Measurements from ENCODE around the gene BHMT.
"Not testable (repeated sequence)": the region's sequence is repeated elsewhere in the genome, so short reads cannot be mapped to it uniquely, and the experiment has no call there.

The BHMT gene

DNA sequence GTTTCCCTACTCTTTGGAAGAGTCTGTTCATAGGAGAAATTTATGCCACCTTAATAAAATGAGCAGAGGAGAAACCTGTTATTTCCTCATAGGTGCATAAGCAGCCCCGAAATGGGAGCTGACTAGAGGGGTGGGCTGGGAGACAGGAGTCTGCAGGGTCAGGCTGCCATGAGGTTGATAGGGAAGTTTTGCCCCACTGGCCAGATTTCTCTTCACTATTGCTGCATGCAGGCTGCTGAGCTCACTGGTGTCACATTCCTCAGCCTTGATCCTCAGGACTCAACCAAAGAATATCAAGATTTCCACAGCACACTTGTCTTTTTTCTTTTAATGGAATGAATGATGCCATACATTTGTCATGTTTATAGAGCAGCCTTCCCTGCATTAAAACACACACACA is 60.7 kb downstream of the BHMT start:
- no peak for DNase-seq (ENCODE audit: low spot score)

DNA sequence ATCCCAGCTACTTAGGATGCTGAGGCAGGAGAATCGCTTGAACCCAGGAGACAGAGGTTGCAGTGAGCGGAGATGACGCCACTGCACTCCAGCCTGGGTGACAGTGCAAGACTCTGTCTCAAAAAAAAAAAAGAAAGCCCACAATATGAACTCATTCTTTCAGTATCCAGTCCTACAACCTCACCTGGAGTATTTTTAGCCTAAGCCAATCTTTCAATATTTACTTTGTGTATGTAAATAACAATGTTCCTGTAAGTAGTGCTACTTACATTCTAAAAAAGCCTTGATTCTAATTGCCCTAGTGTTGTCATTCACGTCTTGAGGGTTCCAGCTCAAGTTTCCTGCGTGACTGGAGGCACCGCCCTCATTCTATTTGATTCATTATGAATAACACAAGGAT is 62.0 kb downstream of the BHMT start:
- no peak for DNase-seq (ENCODE audit: low spot score)

DNA sequence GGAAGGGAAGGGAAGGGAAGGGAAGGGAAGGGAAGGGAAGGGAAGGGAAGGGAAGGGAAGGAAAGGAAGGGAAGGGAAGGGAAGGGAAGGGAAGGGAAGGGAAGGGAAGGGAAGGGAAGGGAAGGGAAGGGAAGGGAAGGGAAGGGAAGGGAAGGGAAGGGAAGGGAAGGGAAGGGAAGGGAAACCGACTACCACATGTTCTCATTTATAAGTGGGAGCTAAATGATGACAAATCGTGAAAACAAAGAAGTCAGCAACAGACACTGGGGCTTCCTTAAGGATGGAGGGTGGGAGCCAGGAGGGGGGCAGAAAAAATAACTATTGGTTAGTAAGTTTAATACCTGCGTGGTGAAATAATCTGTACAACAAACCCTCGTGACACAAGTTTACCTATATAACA is 68.8 kb downstream of the BHMT start:
- DNase-seq (ENCODE audit: low spot score): not testable (repeated sequence)

DNA sequence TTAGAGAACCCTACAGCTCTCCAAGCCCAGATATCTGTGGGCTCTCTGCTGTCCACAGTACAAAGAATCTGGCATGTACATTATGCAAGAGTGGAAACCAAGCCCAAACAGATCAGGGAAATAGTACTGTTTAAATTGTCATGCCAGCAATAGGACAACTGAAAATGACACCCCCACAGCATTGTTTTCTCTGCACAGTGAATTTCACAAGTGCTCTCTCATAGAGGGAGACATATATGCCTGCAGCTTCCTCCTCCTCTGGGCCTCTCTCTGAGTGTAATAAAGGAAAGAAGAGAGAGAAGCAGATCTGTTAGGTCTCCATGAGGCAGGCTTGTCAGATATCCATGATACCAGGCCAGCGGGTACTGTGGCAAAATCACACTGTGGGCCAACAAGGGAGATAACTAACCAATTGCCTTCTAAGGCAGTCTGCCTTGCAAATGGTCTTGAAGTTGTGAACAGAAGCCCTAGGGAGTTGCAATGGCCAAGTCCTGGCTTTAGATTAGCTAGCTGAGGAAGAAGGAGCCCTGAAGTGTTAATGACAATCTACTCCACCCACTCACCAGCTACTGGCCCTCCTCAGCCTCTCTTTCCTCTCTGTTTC is 69.9 kb downstream of the BHMT start:
- no peak for DNase-seq (ENCODE audit: low spot score)

Data from hematopoietic multipotent progenitor cell treated with erythropoietin and hydrocortisone succinate and interleukin-3 and kit ligand, for 17 days (in vitro differentiated cells).